Pancreas (tissue), 10 donors: Measurements from ENCODE around the gene CFL1. TPM values are rescaled to one million over a fixed set of nuclear protein-coding genes. Genes with fewer than 3 reads are reported as not detected.

Experiments used
- ATAC-seq, 4 donors: fragments of 200-7000 bp; cut with Tn5 transposase; one replicate each; pipeline versions ENCODE4 v1.8.0 to v1.9.1; 2020; ENCODE audit warnings: mild to moderate bottlenecking in 4 of 4, moderate library complexity in 4 of 4
- DNase-seq, 6 donors: peaks; one replicate each; pipeline ENCODE4 v3.0.0-alpha.2; 2020
- FAIRE-seq: peaks from 2 replicates; lab custom pipeline; 2012; peaks lifted over from hg19 to GRCh38; lab: Jason Lieb, UNC
- H3K27ac ChIP-seq, 4 donors: fragments of 200-600 bp; sonication (generic); 1 replicate in 3 of 4; 2 replicates in 1 of 4; pipeline versions ENCODE4 v1.5.0 to v1.8.0; 2020
- H3K27me3 ChIP-seq, 4 donors: fragments of 200-600 bp; one replicate each; pipeline ENCODE4 v1.8.0; 2021
- H3K36me3 ChIP-seq, 3 donors: fragments of 200-600 bp; sonication (generic) in 1 of 3; one replicate each; pipeline versions ENCODE4 v1.5.0 to v1.8.0; 2020 to 2021
- H3K4me1 ChIP-seq, 3 donors: fragments of 200-600 bp; one replicate each; pipeline ENCODE4 v1.8.0; 2021
- H3K4me3 ChIP-seq, 4 donors: fragments of 200-600 bp; sonication (generic) in 2 of 4; one replicate each; pipeline versions ENCODE4 v1.5.0 to v1.8.0; 2020 to 2021
- H3K9me3 ChIP-seq, 4 donors: fragments of 200-600 bp; one replicate each; pipeline ENCODE4 v1.8.0; 2021
- CTCF ChIP-seq, 4 donors: fragments of 200-600 bp; sonication (generic) in 3 of 4; IDR thresholded peaks; one replicate each; pipeline versions ENCODE4 v1.5.0 to v1.8.0; 2021; ENCODE audit warnings: antibody characterized with exemption in 4 of 4
- WGBS, 2 donors: extraction: QIAGEN DNeasy Blood & Tissue Kit; methylation state at CpG; one replicate each; pipeline ENCODE4 v1.1.7; 2013; 5-methylcytosine and 5-hydroxymethylcytosine counted together
- intact Hi-C, 3 donors: fragments of 100-400 bp; cut with DNase I; formaldehyde crosslinking; loops; one replicate each; pipeline versions ENCODE4 v1.11.1 to v1.14.2; 2022
- polyA plus RNA-seq, 2 donors: library from polyadenylated mRNA; stranded (reverse); fragments of 200-250 nt; gene quantifications; one replicate each; pipeline ENCODE4 v1.2.3, GENCODE V29; 2013
- total RNA-seq, 6 donors: library from RNA; stranded (reverse); fragmentation: NEBNext Ultra II Directional in 4 of 6; extraction: Animal tissue kit (Norgen Biotek cat#: 25700) in 4 of 6; gene quantifications; one replicate each; pipeline versions ENCODE4 v1.2.1 to v1.2.4, GENCODE V29; 2021 to 2023
- donor health status: healthy with polysubstance abuse.
- donor health status: DM: no; HTN: no; CAD: no; lungs with moderate emphysema.
- donor health status: DM: no; HTN: no; CAD: no.
- donor health status: control.
- donor health status: control.
- donor health status: Bipolar disorder and iron deficiency.
- donor health status: DM: yes; HTN: yes; CAD: no.
- donor health status: DM: no; HTN: no; CAD: no.
- donor health status: DM: no; HTN: no; CAD: no.
- donor health status: DM: yes; HTN: yes; CAD: no.

The CFL1 gene
- total and polyA plus RNA-seq, 8 donors: 87.8 to 311 (median 163) TPM

DNA sequence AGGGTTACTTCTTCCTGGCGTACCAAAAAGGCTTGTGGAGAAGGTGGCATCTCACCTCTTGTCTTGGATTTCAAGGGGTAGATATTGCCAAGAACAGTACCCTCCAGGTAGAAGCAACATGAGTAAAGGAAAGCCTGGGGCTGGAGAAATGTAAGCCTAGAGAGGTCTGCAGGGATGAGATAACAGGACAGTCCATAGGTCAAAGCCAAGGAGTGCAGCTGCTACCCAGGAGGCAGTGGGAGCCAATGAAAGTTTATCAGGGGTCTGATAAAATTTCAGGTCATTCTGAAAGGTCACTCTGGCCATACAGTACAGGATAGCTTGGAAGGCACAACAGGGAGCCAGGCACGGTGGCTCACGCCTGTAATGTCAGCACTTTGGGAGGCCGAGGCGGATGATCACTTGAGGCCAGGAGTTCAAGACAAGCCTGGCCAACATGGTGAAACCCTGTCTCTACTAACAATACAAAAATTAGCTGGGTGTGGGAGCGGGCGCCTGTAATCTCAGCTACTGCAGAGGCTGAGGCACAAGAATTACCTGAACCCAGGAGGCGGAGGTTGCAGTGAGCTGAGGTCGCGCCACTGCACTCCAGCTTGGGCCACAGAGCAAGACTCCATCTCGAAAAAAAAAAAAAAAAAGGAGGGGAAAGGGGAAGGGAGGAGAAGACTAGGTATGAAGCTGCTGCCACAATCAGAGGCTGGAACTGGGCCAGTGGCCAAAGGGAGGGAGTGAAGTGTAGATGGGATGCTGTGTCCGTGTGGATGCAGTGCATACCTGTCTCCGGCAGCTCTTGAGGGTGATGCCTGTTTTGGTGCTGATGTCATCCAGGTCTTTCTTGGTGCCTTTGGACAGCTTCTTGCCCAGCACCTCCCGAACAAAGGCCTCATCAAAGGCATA is 29.1 kb upstream of the CFL1 start:
- TF ChIP-seq CTCF (IDR thresholded peaks at IDR 0.05): no peak
- intact Hi-C loops: loop anchor here in 1 of 3 donors (5.0 kb wide), 2 partner anchors 100 to 175 kb away; partner anchors contain the start of gene KAT5
- WGBS, 2 donors: 76 to 88% methylated on average over 14 of the region's 14 CpGs
- H3K4me1 ChIP-seq: peaks cover 7 to 29% (median 11%) of the 10 kb centered on the region in 3 donors
- no peaks in the 10 kb centered on the region for H3K27me3 ChIP-seq
- no peak for ATAC-seq
- peaks cover 0 to 4% (median 0%) of the 10 kb centered on the region in 3 donors for H3K36me3 ChIP-seq
- no peaks in the 10 kb centered on the region for H3K9me3 ChIP-seq
- H3K27ac ChIP-seq: peak overlapping the region in 2 of 4 donors; percentile 91 to 93
- peak in 2 of 6 donors; percentile 63 to 65 for DNase-seq
- H3K4me3 ChIP-seq: peak overlapping the region in 2 of 4 donors; percentile 66 to 82
- no peak for FAIRE-seq

- Histone ChIP-seq H3K9me3 (no peaks in the 10 kb centered on the region), H3K27ac (no peak overlapping the region), H3K27me3 (no peaks in the 10 kb centered on the region), H3K4me3 (no peak overlapping the region), H3K36me3 (peaks cover 0 to 4% (median 0%) of the 10 kb centered on the region in 3 donors), H3K4me1 (peaks cover 4 to 19% (median 7%) of the 10 kb centered on the region in 3 donors)
- no peak for ATAC-seq
- WGBS, 2 donors: 90 to 94% methylated on average over 12 of the region's 12 CpGs
- TF ChIP-seq CTCF (IDR thresholded peaks at IDR 0.05): no peak
- no peak for FAIRE-seq
- DNase-seq: peak in 1 of 6 donors; percentile 19
- intact Hi-C loops: loop anchor here in 1 of 3 donors (5.0 kb wide), 2 partner anchors 101 to 174 kb away; partner anchors contain the start of gene KAT5
These were observed 28.0 kb upstream of the CFL1 start for GRCh38 chr11:65885808-65886536.

DNA sequence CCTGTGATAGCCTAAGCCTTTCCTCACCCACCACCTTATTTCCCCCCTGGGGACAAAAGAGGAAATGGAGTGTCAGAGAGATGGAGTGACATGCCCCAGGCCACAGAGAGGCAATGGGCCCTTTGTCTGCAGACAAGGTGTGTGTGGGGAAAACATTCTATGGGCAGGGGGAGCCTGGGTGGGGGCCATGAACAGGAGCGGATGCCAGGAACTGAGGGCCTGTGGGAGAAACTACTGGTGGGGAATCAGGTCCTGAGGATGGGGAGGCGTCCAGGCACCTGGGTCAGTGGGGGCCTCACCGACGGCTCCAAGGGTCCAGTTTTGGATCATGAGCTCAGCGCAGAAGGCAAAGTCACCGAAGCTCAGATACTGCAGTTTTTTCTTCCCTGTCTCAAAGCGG is 27.3 kb upstream of the CFL1 start:
- WGBS, 2 donors: 85 to 92% methylated on average over 7 of the region's 7 CpGs
- no peak overlapping the region for H3K27ac ChIP-seq
- DNase-seq (peak in 1 of 6 donors; percentile 56), FAIRE-seq (no peak), ATAC-seq (no peak)
- H3K27me3 ChIP-seq: no peaks in the 10 kb centered on the region
- no peak for TF ChIP-seq CTCF (IDR thresholded peaks at IDR 0.05)
- intact Hi-C loops: loop anchor here in 1 of 3 donors (5.0 kb wide), 2 partner anchors 102 to 173 kb away; partner anchors contain the start of gene KAT5
- H3K9me3 ChIP-seq: no peaks in the 10 kb centered on the region
- H3K4me1 ChIP-seq: peaks cover 4 to 19% (median 7%) of the 10 kb centered on the region in 3 donors
- no peak overlapping the region for H3K4me3 ChIP-seq
- H3K36me3 ChIP-seq: peaks cover 0 to 4% (median 0%) of the 10 kb centered on the region in 3 donors

DNA sequence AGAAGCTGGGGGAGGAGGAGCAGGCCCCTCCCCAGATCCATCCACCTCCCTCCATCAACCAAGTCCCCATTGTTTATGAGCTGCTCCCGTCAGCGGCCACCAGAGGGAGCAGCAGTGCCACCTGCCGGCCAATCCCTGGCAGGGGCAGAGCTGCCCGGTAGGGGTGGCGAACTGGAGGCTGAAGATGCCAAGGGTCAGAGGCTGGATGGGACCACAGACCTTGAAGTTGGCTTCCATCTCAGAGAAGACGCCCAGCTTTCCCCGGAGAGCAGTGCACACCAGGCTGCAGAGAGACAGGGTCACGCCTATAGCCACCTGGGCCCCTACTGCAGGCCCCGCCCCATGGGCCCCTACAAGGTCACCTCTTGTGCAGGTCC is 26.7 kb upstream of the CFL1 start:
- FAIRE-seq (no peak), ATAC-seq (peak; percentile 26 to 56 (median 40)), DNase-seq (peak in 5 of 6 donors; percentile 60 to 91 (median 86))
- peak; percentile 95 to 100 (median 98) for TF ChIP-seq CTCF (IDR thresholded peaks at IDR 0.05)
- H3K27ac ChIP-seq: no peak overlapping the region
- 12 to 17% methylated on average over 9 of the region's 9 CpGs for WGBS, 2 donors
- H3K4me3 ChIP-seq: no peak overlapping the region
- no peaks in the 10 kb centered on the region for H3K9me3 ChIP-seq
- H3K36me3 ChIP-seq: peaks cover 0 to 4% (median 0%) of the 10 kb centered on the region in 3 donors
- H3K4me1 ChIP-seq: peaks cover 0 to 14% (median 7%) of the 10 kb centered on the region in 3 donors
- H3K27me3 ChIP-seq: no peaks in the 10 kb centered on the region
- intact Hi-C loops: loop anchor here in 2 of 3 donors (5.0 kb wide), 2 partner anchors 103 to 172 kb away; partner anchors contain the start of gene KAT5 (in 1 of the 2)
